Measurements from ENCODE around the gene SNAPC1. TPM values are rescaled to one million over a fixed set of nuclear protein-coding genes. Genes with fewer than 3 reads are reported as not detected.

SNAPC1 gene
- total RNA-seq, 1 experiment from 2014 or later: 6.8 TPM

GRCh38 chr14:61739133-61739532, 23.1 kb upstream of the SNAPC1 start:
- no peaks in the 10 kb centered on the region for H3K4me1 ChIP-seq (ENCODE audit: insufficient read depth, low read length)
- H3K23me2 ChIP-seq (ENCODE audit: insufficient read length, low read depth, low read length, poor library complexity, severe bottlenecking): no peaks in the 10 kb centered on the region
- no peaks in the 10 kb centered on the region for H3K79me1 ChIP-seq (ENCODE audit: insufficient read depth, low read depth, low read length, poor library complexity, severe bottlenecking)
- Mint-ChIP-seq H3K36me3 (ENCODE audit: insufficient read depth in 1 of 3, low read depth in 3 of 3) (peaks cover 46 to 90% (median 81%) of the 10 kb centered on the region in 3 experiments), H3K9me3 (no peaks in the 10 kb centered on the region), H3K27ac (no peak overlapping the region), H3K4me3 (no peak overlapping the region), H3K4me1 (no peaks in the 10 kb centered on the region), H3K27me3 (ENCODE audit: low read depth) (no peaks in the 10 kb centered on the region)
- H3K27ac ChIP-seq (ENCODE audit: insufficient read length, low read depth, low read length): no peak overlapping the region
- H4K5ac ChIP-seq (ENCODE audit: insufficient read length, low read depth, low read length): no peak overlapping the region
- H4K8ac ChIP-seq (replicated peaks; ENCODE audit: insufficient read length, low read depth, low read length): no peak overlapping the region
- H3K9me3 ChIP-seq (ENCODE audit: control insufficient read depth, low read depth, low read length): no peaks in the 10 kb centered on the region
- no peak overlapping the region for H2BK5ac ChIP-seq (ENCODE audit: insufficient read length, low read length)
- no peaks in the 10 kb centered on the region for H4K20me1 ChIP-seq (ENCODE audit: control insufficient read depth, insufficient read depth, insufficient read length)
- no peak overlapping the region for H3K18ac ChIP-seq (ENCODE audit: insufficient read length, low read depth, low read length)
- H2AK5ac ChIP-seq (ENCODE audit: insufficient read length, low read length): no peak overlapping the region
- H3K23ac ChIP-seq (ENCODE audit: insufficient read length, low read depth, low read length): no peak overlapping the region
- H2BK120ac ChIP-seq (ENCODE audit: low read depth, low read length, poor library complexity, severe bottlenecking): no peak overlapping the region
- no peak overlapping the region for H3K14ac ChIP-seq (ENCODE audit: insufficient read depth, low read length)
- H3K79me2 ChIP-seq (ENCODE audit: insufficient read depth, low read length): peaks cover 2% of the 10 kb centered on the region; the same call in 1 of the 2 replicates
- H3K56ac ChIP-seq (ENCODE audit: insufficient read length, low read depth, low read length): no peak overlapping the region
- no peaks in the 10 kb centered on the region for H3K27me3 ChIP-seq (ENCODE audit: insufficient read depth, low read length)
- no peak overlapping the region for H2AFZ ChIP-seq (ENCODE audit: low read length)
- no peak overlapping the region for H2BK20ac ChIP-seq (ENCODE audit: low read depth, low read length, poor library complexity, severe bottlenecking)
- no peak for TF ChIP-seq CTCF (conservative IDR thresholded peaks at IDR 0.05)
- no peak overlapping the region for H3K4me2 ChIP-seq (ENCODE audit: insufficient read depth, insufficient read length, low read length)
- H3K9ac ChIP-seq (ENCODE audit: extremely low read depth, insufficient read length, low read length): no peak overlapping the region
- DNase-seq: no peak
- H3T11ph ChIP-seq (ENCODE audit: low read length): no peak overlapping the region
- H2BK12ac ChIP-seq (ENCODE audit: insufficient read length, low read depth, low read length): no peak overlapping the region
- H3K4ac ChIP-seq (ENCODE audit: low read depth, low read length): no peak overlapping the region
- no peak overlapping the region for H4K91ac ChIP-seq (ENCODE audit: insufficient read length, low read depth, low read length)
- H2BK15ac ChIP-seq (ENCODE audit: low read depth, low read length): no peak overlapping the region

Data from H9 (cell line).